ENCODE measurements around the gene LY9. TPM values are rescaled to one million over a fixed set of nuclear protein-coding genes. Genes with fewer than 3 reads are reported as not detected.
"Not testable (repeated sequence)": the region's sequence is repeated elsewhere in the genome, so short reads cannot be mapped to it uniquely, and the experiment has no call there.

The LY9 gene
- total RNA-seq, 2 experiments from 2014 or later = 1.3 to 8.0 TPM

- Mint-ChIP-seq H3K36me3 (no peaks in the 10 kb centered on the region), H3K4me3 (no peak overlapping the region), H3K27ac (peak overlapping the region; percentile 22), H3K4me1 (peaks cover 28% of the 10 kb centered on the region), H3K9me3 (ENCODE audit: low read depth) (no peaks in the 10 kb centered on the region), H3K27me3 (no peaks in the 10 kb centered on the region)
- peak; percentile 66 for DNase-seq
- CTCF ChIA-PET = interaction anchor here (0.5 to 9.1 kb wide), 39 partner anchors 9 to 390 kb away, joined by 3 to 174 read pairs (median 5); partner anchors contain the start of genes CD244, CD48, ITLN1 and ITLN2
- ATAC-seq = peak; percentile 52
Observed at GRCh38 chr1:160777486-160778089, 18.4 kb upstream of the LY9 start.

GRCh38 chr1:160778976-160779375 lies 17.0 kb upstream of the LY9 start:
- CTCF ChIA-PET = interaction anchor here (0.8 to 9.1 kb wide), 14 partner anchors 10 to 211 kb away, joined by 3 to 174 read pairs (median 8); partner anchors contain the start of genes ITLN2 and LY9
- peaks cover 28% of the 10 kb centered on the region for H3K4me1 Mint-ChIP-seq
- H3K4me3 Mint-ChIP-seq = no peak overlapping the region
- no peak overlapping the region for H3K27ac Mint-ChIP-seq
- no peaks in the 10 kb centered on the region for H3K36me3 Mint-ChIP-seq
- no peak for ATAC-seq
- peaks cover under 1% of the 10 kb centered on the region for H3K27me3 Mint-ChIP-seq
- H3K9me3 Mint-ChIP-seq (ENCODE audit: low read depth) = no peaks in the 10 kb centered on the region
- no peak for DNase-seq

DNA sequence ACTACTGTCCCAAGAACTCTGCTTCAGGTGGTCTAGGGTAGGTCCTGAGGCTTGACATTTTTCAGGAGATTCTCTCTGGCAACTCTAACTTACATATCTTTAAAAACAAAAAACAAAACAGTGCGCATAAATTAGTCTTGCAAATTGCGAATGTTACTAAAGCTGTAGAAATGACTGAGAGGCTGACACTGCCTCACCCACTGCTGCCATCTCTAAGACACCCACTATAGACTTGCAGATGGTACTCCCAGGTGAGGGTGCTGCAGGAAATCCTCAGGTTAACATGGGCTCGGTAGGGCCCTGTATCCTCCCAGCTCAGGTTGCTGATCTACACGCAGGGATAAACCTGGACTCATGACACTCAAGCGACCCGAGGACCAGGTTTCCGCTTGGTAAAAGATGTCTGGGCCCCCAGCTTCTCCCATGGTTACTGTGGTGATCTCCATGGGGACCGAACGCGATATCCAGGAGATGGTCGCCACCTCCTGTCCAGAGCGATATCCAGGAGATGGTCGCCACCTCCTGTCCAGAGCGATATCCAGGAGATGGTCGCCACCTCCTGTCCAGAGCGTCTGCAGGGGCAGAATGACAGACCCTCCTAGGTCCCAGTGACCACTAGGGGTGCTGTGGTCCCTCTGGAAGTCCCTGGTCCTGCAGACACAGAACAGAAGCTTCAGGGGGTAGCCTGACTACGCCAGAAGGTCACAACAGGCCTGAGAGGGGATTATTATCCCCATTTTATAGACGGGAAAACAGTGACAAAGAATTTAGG lies 16.2 kb upstream of the LY9 start:
- Mint-ChIP-seq H3K36me3 (no peaks in the 10 kb centered on the region), H3K4me1 (peaks cover 25% of the 10 kb centered on the region), H3K27me3 (peaks cover 4% of the 10 kb centered on the region), H3K27ac (no peak overlapping the region), H3K4me3 (no peak overlapping the region), H3K9me3 (ENCODE audit: low read depth) (no peaks in the 10 kb centered on the region)
- ATAC-seq = no peak
- CTCF ChIA-PET = interaction anchor here (0.6 to 9.1 kb wide), 31 partner anchors 11 to 216 kb away, joined by 3 to 174 read pairs (median 4); partner anchors contain the start of genes CD244, ITLN2 and LY9
- DNase-seq = peak; percentile 61

DNA sequence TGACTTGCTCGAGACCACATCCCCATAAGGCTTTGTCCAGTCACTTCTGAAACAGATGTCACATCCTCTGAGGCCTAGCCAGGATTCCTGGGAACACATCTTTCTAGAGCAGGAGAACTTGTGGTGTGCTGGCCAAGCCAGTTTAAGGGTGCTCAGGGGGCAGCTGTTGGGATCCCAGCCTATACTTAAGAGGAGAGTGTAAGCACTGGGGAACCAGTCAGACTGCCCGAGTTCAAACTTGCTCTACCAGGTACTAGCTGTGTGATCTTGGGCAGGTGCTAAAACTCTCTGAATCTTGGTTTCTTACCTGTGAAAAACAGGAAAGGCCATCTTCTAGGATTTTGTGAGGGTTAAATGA lies 15.6 kb upstream of the LY9 start:
- Mint-ChIP-seq H3K36me3 (no peaks in the 10 kb centered on the region), H3K27ac (no peak overlapping the region), H3K4me3 (no peak overlapping the region), H3K27me3 (peaks cover 8% of the 10 kb centered on the region), H3K9me3 (ENCODE audit: low read depth) (no peaks in the 10 kb centered on the region), H3K4me1 (peaks cover 19% of the 10 kb centered on the region)
- DNase-seq (no peak), ATAC-seq (no peak)
- CTCF ChIA-PET = interaction anchor here (0.6 to 9.1 kb wide), 27 partner anchors 11 to 215 kb away, joined by 3 to 174 read pairs (median 4); partner anchors contain the start of genes CD244, ITLN2 and LY9

GRCh38 chr1:160781186-160781766 lies 14.7 kb upstream of the LY9 start:
- no peaks in the 10 kb centered on the region for H3K36me3 Mint-ChIP-seq
- peak overlapping the region; percentile 77 for H3K27ac Mint-ChIP-seq
- H3K4me1 Mint-ChIP-seq = peaks cover 18% of the 10 kb centered on the region
- no peaks in the 10 kb centered on the region for H3K9me3 Mint-ChIP-seq (ENCODE audit: low read depth)
- CTCF ChIA-PET = interaction anchor here (0.6 to 9.1 kb wide), 24 partner anchors 8 to 316 kb away, joined by 3 to 174 read pairs (median 4); partner anchors contain the start of genes ITLN2 and LY9
- no peak overlapping the region for H3K4me3 Mint-ChIP-seq
- peaks cover 8% of the 10 kb centered on the region for H3K27me3 Mint-ChIP-seq
- ATAC-seq (no peak), DNase-seq (no peak)

DNA sequence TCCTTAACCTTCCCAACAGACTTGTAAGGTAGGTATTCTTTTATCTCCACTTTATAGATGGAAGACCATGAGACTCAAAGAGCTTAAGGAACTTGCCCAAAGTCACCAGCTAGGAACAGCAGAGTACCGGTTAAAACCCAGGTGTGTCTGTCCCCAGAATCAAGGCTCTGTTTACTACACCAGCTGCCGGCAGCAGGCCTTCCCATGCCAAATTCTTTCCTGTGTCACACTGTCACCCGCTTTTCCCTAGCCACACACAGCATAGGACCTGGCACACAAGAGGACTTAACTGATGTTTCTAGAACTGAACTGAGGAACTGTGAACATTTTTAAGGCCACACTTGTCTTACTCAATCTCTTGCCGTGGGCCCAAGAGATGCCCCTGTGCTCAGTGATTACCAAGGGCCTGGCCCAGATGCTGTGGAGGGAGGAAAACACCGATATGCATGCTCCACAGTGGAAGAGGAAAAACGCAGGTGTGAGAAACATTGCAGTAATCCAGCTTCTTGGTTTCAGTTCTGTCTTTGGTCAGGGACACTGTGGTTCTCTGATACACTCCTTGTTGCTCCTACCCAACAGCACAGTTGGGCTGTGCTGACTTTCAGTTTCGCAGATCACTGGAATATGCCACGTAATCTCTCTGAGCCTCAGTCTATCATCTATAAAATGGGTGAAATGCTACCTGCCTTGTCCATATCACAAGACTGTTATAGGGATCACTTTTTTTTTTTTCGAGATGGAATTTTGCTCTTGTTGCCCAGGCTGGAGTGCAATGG lies 13.9 kb upstream of the LY9 start:
- Mint-ChIP-seq H3K27me3 (peaks cover 8% of the 10 kb centered on the region), H3K36me3 (no peaks in the 10 kb centered on the region), H3K27ac (peak overlapping the region; percentile 77), H3K4me3 (no peak overlapping the region), H3K4me1 (peaks cover 18% of the 10 kb centered on the region), H3K9me3 (ENCODE audit: low read depth) (no peaks in the 10 kb centered on the region)
- peak; percentile 93 for ATAC-seq
- CTCF ChIA-PET = interaction anchor here (0.8 to 9.1 kb wide), 17 partner anchors 9 to 315 kb away, joined by 3 to 174 read pairs (median 5); partner anchors contain the start of genes ITLN2 and LY9
- DNase-seq = peak; percentile 68

GRCh38 chr1:160782988-160783765 lies 12.8 kb upstream of the LY9 start:
- ATAC-seq = not testable (repeated sequence)

GRCh38 chr1:160789051-160789701 lies 6.8 kb upstream of the LY9 start:
- no peak overlapping the region for H3K4me3 Mint-ChIP-seq
- no peak for ATAC-seq

More at GRCh38 chr1:160782988-160783765, 12.8 kb upstream of the LY9 start:
- H3K27me3 Mint-ChIP-seq; H3K4me3 Mint-ChIP-seq; H3K9me3 Mint-ChIP-seq (ENCODE audit: low read depth); DNase-seq; H3K27ac Mint-ChIP-seq; H3K36me3 Mint-ChIP-seq: not testable (repeated sequence)
- CTCF ChIA-PET = interaction anchor here (1.7 to 9.1 kb wide), 3 partner anchors 47 to 314 kb away, joined by 5 to 174 read pairs (median 31); partner anchors contain the start of gene ITLN2
- peaks cover 18% of the 10 kb centered on the region for H3K4me1 Mint-ChIP-seq

DNA sequence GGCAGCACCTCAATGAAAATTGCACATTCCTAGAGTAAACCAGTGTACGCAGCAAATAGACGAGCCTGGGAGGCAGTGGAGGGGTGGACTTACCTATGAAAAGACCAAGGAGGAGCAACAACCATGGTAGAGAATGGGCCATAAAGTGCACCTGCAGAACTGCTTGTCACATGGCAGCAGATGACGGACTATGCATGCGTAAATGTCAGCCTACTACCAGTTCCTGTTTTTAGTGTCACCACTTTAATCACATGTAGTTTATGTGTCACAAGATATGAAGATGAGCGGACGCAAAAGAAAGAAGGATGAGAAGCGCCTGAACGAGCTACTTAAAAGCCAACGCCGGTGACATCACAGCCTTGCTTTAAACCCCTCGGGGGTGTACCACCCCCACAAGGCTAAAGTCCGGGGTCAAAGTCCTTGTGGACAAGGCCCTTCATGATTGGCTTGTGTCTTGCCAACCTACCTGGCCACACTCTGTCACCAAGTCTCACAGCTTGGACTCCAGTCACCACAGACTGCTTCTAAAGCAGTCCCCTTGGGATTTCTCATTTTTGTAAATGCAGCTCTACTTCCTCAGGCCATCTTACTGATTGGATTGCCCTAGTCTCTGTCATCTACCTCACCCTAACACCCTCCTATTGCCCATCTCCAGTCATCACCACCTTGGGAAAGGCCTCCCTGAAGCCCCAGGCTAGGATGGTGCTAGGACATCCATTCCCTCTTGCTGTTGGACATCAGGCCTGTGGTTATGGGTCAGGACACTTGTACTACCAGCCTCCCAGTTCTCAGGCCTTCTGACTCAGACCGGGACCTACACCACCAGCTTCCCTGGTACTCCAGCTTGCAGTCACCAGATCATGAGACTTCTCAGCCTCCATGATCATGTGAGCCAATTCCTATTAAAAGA lies 6.0 kb upstream of the LY9 start:
- peaks cover 15% of the 10 kb centered on the region for H3K27me3 Mint-ChIP-seq
- peaks cover 2% of the 10 kb centered on the region for H3K4me1 Mint-ChIP-seq
- no peaks in the 10 kb centered on the region for H3K9me3 Mint-ChIP-seq (ENCODE audit: low read depth)
- CTCF ChIA-PET = interaction anchor here (1.2 to 13.3 kb wide), 3 partner anchors 11 to 198 kb away, joined by 4 to 133 read pairs (median 4); no protein-coding TSS in a partner anchor
- no peak overlapping the region for H3K27ac Mint-ChIP-seq
- ATAC-seq (no peak), DNase-seq (no peak)
- no peaks in the 10 kb centered on the region for H3K36me3 Mint-ChIP-seq
- no peak overlapping the region for H3K4me3 Mint-ChIP-seq

More at GRCh38 chr1:160789051-160789701, 6.8 kb upstream of the LY9 start:
- no peaks in the 10 kb centered on the region for H3K4me1 Mint-ChIP-seq
- H3K9me3 Mint-ChIP-seq (ENCODE audit: low read depth) = no peaks in the 10 kb centered on the region
- DNase-seq = no peak
- no peak overlapping the region for H3K27ac Mint-ChIP-seq
- peaks cover 12% of the 10 kb centered on the region for H3K27me3 Mint-ChIP-seq
- CTCF ChIA-PET = interaction anchor here (13.3 kb wide), 1 partner anchor 10 kb away, joined by 133 read pairs; no protein-coding TSS in a partner anchor
- H3K36me3 Mint-ChIP-seq = no peaks in the 10 kb centered on the region

DNA sequence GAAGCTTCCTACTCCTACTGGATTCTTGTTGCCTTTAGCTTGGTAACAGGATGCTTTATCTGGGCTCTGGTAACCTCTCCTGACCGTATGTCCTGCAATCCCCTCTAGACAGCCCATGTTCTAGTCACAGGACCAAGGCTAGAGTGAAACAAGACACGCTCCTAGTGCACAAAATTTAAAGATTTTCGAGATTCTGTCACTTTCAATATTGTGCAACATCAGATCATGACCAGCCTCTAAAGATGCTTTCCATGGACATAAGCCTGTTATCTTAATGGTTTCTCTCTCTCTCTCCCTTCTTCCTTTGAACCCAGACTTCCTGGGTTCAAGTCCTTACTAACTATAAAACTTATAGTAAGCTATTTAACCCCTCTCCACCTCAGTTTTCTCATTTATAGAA lies 1.6 kb upstream of the LY9 start:
- CTCF ChIA-PET = interaction anchor here (1.0 to 13.3 kb wide), 8 partner anchors 11 to 158 kb away, joined by 3 to 133 read pairs (median 6); partner anchors contain the start of gene ITLN2
- no peak overlapping the region for H3K4me3 Mint-ChIP-seq
- no peak overlapping the region for H3K27ac Mint-ChIP-seq
- peaks cover 44% of the 10 kb centered on the region for H3K4me1 Mint-ChIP-seq
- no peak for DNase-seq
- H3K9me3 Mint-ChIP-seq (ENCODE audit: low read depth) = no peaks in the 10 kb centered on the region
- peaks cover 3% of the 10 kb centered on the region for H3K36me3 Mint-ChIP-seq
- no peak for ATAC-seq
- H3K27me3 Mint-ChIP-seq = peaks cover 17% of the 10 kb centered on the region

- Mint-ChIP-seq H3K4me3 (peak overlapping the region; percentile 74), H3K27ac (peak overlapping the region; percentile 89), H3K9me3 (ENCODE audit: low read depth) (no peaks in the 10 kb centered on the region), H3K36me3 (peaks cover 12% of the 10 kb centered on the region), H3K27me3 (peaks cover 27% of the 10 kb centered on the region), H3K4me1 (peaks cover 67% of the 10 kb centered on the region)
- ATAC-seq (no peak), DNase-seq (no peak)
- CTCF ChIA-PET = interaction anchor here (0.6 to 13.3 kb wide), 19 partner anchors 11 to 193 kb away, joined by 3 to 133 read pairs (median 5); partner anchors contain the start of genes CD244 and ITLN2
Observed at GRCh38 chr1:160797271-160797709, 1.3 kb downstream of the LY9 start.
